HG02759 (cell line): ENCODE measurements around the gene NOSTRIN.

Source experiments
- ATAC-seq: cut with Tn5 transposase; IDR thresholded peaks from one replicate; pipeline ENCODE4 v1.9.1; 2021; ENCODE audit warnings: mild to moderate bottlenecking, moderate library complexity; ENCODE audit not compliant: unreplicated experiment

Gene NOSTRIN

GRCh38 chr2:168913495-168913894 is 111.1 kb downstream of the NOSTRIN start:
- ATAC-seq: no peak
